ENCODE data around the gene PPM1L. TPM values are rescaled to one million over a fixed set of nuclear protein-coding genes. Genes with fewer than 3 reads are reported as not detected.

PPM1L gene
- total RNA-seq, 1 donor from 2014 or later = 10.6 TPM

DNA sequence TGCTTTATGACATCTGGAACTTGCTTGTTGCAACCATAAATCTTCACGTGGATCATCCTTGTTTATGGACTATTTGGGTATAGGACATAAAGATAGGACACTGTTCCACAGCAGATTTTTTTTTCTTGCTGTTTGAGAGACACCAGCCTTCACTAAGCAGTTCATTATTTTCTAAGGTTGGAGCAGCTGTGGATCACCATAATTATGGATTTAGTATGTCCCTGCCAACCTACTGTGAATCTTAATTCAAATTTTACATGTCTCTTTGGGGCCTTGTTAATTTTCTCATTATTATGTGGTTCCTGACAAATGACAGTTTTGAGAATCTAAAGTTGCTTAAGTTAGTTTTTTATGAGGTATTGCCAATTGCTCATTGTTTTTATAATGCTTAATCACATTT is 188.0 kb downstream of the PPM1L start:
- DNase-seq (ENCODE audit: low spot score in 2 of 2, unreplicated experiment in 2 of 2) = no peak
- H3K4me1 Mint-ChIP-seq = peaks cover 11% of the 10 kb centered on the region
- H3K27ac Mint-ChIP-seq = no peak overlapping the region
- H3K27me3 Mint-ChIP-seq (ENCODE audit: low read depth) = no peaks in the 10 kb centered on the region
- no peak for TF ChIP-seq CTCF (IDR thresholded peaks at IDR 0.05; ENCODE audit: unreplicated experiment)
- peaks cover 9% of the 10 kb centered on the region for H3K9me3 Mint-ChIP-seq
- H3K36me3 Mint-ChIP-seq = peaks cover 11% of the 10 kb centered on the region
- no peak overlapping the region for H3K4me3 Mint-ChIP-seq

GRCh38 chr3:160945336-160945735 is 189.3 kb downstream of the PPM1L start:
- H3K36me3 Mint-ChIP-seq = peaks cover 5% of the 10 kb centered on the region
- DNase-seq (ENCODE audit: low spot score in 2 of 2, unreplicated experiment in 2 of 2) = no peak
- H3K9me3 Mint-ChIP-seq = peaks cover 3% of the 10 kb centered on the region
- H3K27ac Mint-ChIP-seq = no peak overlapping the region
- H3K4me3 Mint-ChIP-seq = no peak overlapping the region
- TF ChIP-seq CTCF (IDR thresholded peaks at IDR 0.05; ENCODE audit: unreplicated experiment) = no peak
- peaks cover 11% of the 10 kb centered on the region for H3K4me1 Mint-ChIP-seq
- no peaks in the 10 kb centered on the region for H3K27me3 Mint-ChIP-seq (ENCODE audit: low read depth)

GRCh38 chr3:160948273-160948672 is 192.2 kb downstream of the PPM1L start:
- Mint-ChIP-seq H3K4me3 (no peak overlapping the region), H3K27ac (no peak overlapping the region), H3K36me3 (no peaks in the 10 kb centered on the region), H3K4me1 (peaks cover 30% of the 10 kb centered on the region), H3K9me3 (no peaks in the 10 kb centered on the region), H3K27me3 (ENCODE audit: low read depth) (no peaks in the 10 kb centered on the region)
- DNase-seq (ENCODE audit: low spot score in 2 of 2, unreplicated experiment in 2 of 2) = no peak
- TF ChIP-seq CTCF (IDR thresholded peaks at IDR 0.05; ENCODE audit: unreplicated experiment) = no peak

GRCh38 chr3:160949460-160949859 is 193.4 kb downstream of the PPM1L start:
- Mint-ChIP-seq H3K27me3 (ENCODE audit: low read depth) (no peaks in the 10 kb centered on the region), H3K9me3 (no peaks in the 10 kb centered on the region), H3K4me1 (peaks cover 25% of the 10 kb centered on the region), H3K27ac (no peak overlapping the region), H3K36me3 (no peaks in the 10 kb centered on the region), H3K4me3 (no peak overlapping the region)
- DNase-seq (ENCODE audit: low spot score in 2 of 2, unreplicated experiment in 2 of 2) = no peak
- no peak for TF ChIP-seq CTCF (IDR thresholded peaks at IDR 0.05; ENCODE audit: unreplicated experiment)

- no peaks in the 10 kb centered on the region for H3K27me3 Mint-ChIP-seq (ENCODE audit: low read depth)
- H3K4me1 Mint-ChIP-seq = peaks cover 25% of the 10 kb centered on the region
These were observed 194.5 kb downstream of the PPM1L start for GRCh38 chr3:160950542-160950941.

More at GRCh38 chr3:160950542-160950941, 194.5 kb downstream of the PPM1L start:
- H3K27ac Mint-ChIP-seq = no peak overlapping the region
- DNase-seq (ENCODE audit: low spot score in 2 of 2, unreplicated experiment in 2 of 2) = no peak
- no peak for TF ChIP-seq CTCF (IDR thresholded peaks at IDR 0.05; ENCODE audit: unreplicated experiment)
- no peaks in the 10 kb centered on the region for H3K36me3 Mint-ChIP-seq
- H3K9me3 Mint-ChIP-seq = no peaks in the 10 kb centered on the region
- no peak overlapping the region for H3K4me3 Mint-ChIP-seq
